Measurements from ENCODE around the gene GNB5. TPM values are rescaled to one million over a fixed set of nuclear protein-coding genes. Genes with fewer than 3 reads are reported as not detected.

GNB5 gene
- total RNA-seq, 1 experiment from 2014 or later: 48.8 TPM

- no peaks in the 10 kb centered on the region for H3K9me3 Mint-ChIP-seq (ENCODE audit: low read depth, unreplicated experiment)
- peaks cover 10% of the 10 kb centered on the region for H3K36me3 Mint-ChIP-seq (ENCODE audit: insufficient read depth, unreplicated experiment)
- intact Hi-C loops (cut with micrococcal nuclease; ENCODE audit: unreplicated experiment): loop anchor here (1.0 to 2.0 kb wide), 2 partner anchors 158 to 358 kb away; no protein-coding TSS in a partner anchor
- no TSS peak for BruUV-seq (replicated peaks)
- H3K27ac Mint-ChIP-seq (ENCODE audit: unreplicated experiment): no peak overlapping the region
- no peak for DNase-seq
- no peak for TF ChIP-seq CTCF (IDR thresholded peaks at IDR 0.05; ENCODE audit: unreplicated experiment)
- no peak overlapping the region for H3K4me3 Mint-ChIP-seq (ENCODE audit: low read depth, unreplicated experiment)
- no peaks in the 10 kb centered on the region for H3K27me3 Mint-ChIP-seq (ENCODE audit: unreplicated experiment)
- CTCF ChIA-PET: interaction anchor here (0.6 to 1.0 kb wide), 2 partner anchors 118 to 159 kb away, joined by 4 to 5 read pairs; no protein-coding TSS in a partner anchor
- H3K4me1 Mint-ChIP-seq (ENCODE audit: low read depth, unreplicated experiment): peaks cover 13% of the 10 kb centered on the region
Observed at GRCh38 chr15:52140646-52141045, 50.5 kb downstream of the GNB5 start.

DNA sequence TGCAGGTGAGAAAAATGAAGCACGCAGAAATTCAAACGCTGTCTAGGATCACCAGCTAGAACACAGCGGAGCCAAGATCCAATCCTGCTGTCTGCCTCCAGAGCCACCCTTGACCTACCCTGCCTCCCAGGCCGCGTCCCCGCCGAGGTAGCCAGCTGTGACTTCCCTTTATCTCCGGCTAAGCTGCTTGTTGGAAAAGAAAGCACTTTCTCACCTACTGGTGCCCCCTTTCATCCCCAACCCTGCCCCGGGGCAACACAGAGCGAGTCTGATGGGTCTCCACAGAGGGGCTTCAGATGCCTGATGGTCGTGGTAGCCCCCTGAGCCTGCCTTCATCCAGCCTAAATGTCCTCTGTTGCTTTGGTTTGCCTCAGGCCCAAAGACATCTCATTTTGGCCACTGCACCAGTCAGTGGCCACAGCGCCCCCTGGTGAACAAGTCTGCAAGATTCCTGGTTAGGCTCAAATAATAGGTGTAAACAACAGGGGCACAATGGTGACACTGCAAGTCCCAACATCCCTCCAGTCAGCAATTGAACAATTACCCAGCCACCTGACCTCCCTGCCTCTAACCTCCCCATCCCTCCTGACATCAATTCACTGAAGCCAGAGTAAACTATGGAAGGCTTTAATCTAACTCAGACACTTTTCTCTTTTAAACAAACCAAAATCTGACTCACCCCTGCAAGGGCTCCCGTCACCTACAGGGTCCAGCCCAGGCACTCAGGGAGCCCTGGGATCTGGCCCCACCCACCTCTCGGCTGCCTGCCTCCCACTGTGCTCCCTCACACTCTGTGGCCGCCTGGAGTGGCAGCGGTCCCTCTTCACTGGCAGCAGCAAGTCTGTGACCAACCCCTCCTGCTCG, 51.4 kb downstream of the GNB5 start:
- H3K36me3 Mint-ChIP-seq (ENCODE audit: insufficient read depth, unreplicated experiment): peaks cover 10% of the 10 kb centered on the region
- peak; percentile 75 for TF ChIP-seq CTCF (IDR thresholded peaks at IDR 0.05; ENCODE audit: unreplicated experiment)
- intact Hi-C loops (cut with micrococcal nuclease; ENCODE audit: unreplicated experiment): loop anchor here (1.0 to 2.0 kb wide), 2 partner anchors 158 to 357 kb away; no protein-coding TSS in a partner anchor
- H3K4me1 Mint-ChIP-seq (ENCODE audit: low read depth, unreplicated experiment): peaks cover 16% of the 10 kb centered on the region
- no peaks in the 10 kb centered on the region for H3K27me3 Mint-ChIP-seq (ENCODE audit: unreplicated experiment)
- no peaks in the 10 kb centered on the region for H3K9me3 Mint-ChIP-seq (ENCODE audit: low read depth, unreplicated experiment)
- CTCF ChIA-PET: interaction anchor here (1.0 kb wide), 1 partner anchor 158 kb away, joined by 5 read pairs; no protein-coding TSS in a partner anchor
- BruUV-seq (replicated peaks): no TSS peak
- no peak overlapping the region for H3K4me3 Mint-ChIP-seq (ENCODE audit: low read depth, unreplicated experiment)
- H3K27ac Mint-ChIP-seq (ENCODE audit: unreplicated experiment): no peak overlapping the region
- DNase-seq: peak; percentile 76

DNA sequence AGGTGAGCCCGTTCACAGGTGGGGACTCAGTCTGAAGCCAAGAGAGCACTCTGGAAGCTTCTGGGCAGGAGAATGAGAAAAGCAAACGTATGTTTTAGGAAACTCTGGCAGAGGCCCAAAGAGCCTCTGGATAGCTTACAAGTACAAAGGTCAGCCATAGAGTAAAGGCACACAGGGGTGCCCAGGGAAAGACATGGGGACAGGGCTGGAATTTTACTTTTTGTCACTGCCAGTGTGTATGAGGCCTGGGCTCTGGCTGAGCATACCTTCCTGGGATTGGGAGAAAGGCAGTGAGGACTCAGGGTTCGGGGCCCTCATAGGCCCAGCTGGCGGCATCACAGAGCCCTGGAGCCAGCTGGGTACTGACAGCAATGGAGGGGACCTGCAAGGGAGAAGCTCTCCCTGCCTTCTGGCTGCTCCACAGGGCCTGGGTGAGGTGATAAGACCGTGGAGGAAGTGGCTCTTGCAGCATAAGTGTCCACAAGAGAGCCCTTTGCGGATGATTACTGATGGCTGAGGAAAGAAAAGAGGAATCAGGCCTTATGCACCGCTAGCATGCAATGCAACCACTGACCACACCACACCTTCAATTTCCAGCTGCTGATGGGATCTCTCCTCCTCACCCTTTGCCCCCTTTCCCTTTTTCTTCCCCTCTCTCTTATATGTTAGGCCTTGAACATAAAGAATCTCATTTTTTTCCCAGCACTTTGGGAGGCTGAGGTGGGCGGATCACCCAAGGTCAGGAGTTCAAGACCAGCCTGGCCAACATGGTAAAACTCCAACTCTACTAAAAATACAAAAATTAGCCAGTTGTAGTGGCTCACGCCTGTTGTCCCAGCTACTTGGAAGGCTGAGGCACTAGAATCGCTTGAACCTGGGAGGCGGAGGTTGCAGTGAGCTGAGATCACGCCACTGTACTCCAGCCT, 53.5 kb downstream of the GNB5 start:
- no peak overlapping the region for H3K4me3 Mint-ChIP-seq (ENCODE audit: low read depth, unreplicated experiment)
- peaks cover 25% of the 10 kb centered on the region for H3K36me3 Mint-ChIP-seq (ENCODE audit: insufficient read depth, unreplicated experiment)
- no peaks in the 10 kb centered on the region for H3K9me3 Mint-ChIP-seq (ENCODE audit: low read depth, unreplicated experiment)
- CTCF ChIA-PET: interaction anchor here (0.6 to 0.7 kb wide), 2 partner anchors 87 to 465 kb away, joined by 4 to 6 read pairs; no protein-coding TSS in a partner anchor
- intact Hi-C loops (cut with micrococcal nuclease; ENCODE audit: unreplicated experiment): no loop called here
- peak overlapping the region; percentile 22 for H3K27ac Mint-ChIP-seq (ENCODE audit: unreplicated experiment)
- H3K4me1 Mint-ChIP-seq (ENCODE audit: low read depth, unreplicated experiment): peaks cover 31% of the 10 kb centered on the region
- DNase-seq: no peak
- BruUV-seq (replicated peaks): no TSS peak
- no peaks in the 10 kb centered on the region for H3K27me3 Mint-ChIP-seq (ENCODE audit: unreplicated experiment)
- TF ChIP-seq CTCF (IDR thresholded peaks at IDR 0.05; ENCODE audit: unreplicated experiment): no peak

DNA sequence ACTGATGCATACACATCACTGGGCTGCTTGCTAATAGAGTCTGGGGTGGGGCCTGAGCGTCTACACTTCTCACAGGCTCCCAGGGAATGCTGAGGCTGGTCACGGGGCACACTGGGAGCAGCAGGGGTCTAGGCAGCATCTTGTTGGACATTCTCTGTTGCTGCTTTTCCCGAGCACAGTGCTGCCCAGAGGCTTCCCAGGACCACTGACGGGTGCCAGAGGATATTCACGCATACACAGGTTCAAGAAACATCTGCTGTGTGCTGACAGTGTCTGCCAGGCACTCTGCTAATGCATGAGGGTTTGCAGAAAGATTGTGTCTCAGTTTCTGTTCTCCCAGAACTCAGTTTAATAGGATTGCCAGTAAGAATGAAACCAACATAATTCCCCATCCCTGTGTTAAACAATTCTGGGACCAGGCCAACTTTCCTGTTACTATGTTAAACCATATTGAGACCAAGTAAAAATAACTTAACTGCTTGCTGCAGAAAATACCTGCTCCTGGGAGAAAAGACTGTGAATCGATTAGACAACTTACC, 54.7 kb downstream of the GNB5 start:
- Mint-ChIP-seq H3K4me1 (ENCODE audit: low read depth, unreplicated experiment) (peaks cover 31% of the 10 kb centered on the region), H3K4me3 (ENCODE audit: low read depth, unreplicated experiment) (no peak overlapping the region), H3K9me3 (ENCODE audit: low read depth, unreplicated experiment) (no peaks in the 10 kb centered on the region), H3K36me3 (ENCODE audit: insufficient read depth, unreplicated experiment) (peaks cover 25% of the 10 kb centered on the region), H3K27ac (ENCODE audit: unreplicated experiment) (no peak overlapping the region), H3K27me3 (ENCODE audit: unreplicated experiment) (no peaks in the 10 kb centered on the region)
- DNase-seq: no peak
- BruUV-seq (replicated peaks): no TSS peak
- intact Hi-C loops (cut with micrococcal nuclease; ENCODE audit: unreplicated experiment): no loop called here
- CTCF ChIA-PET: no interaction called here
- no peak for TF ChIP-seq CTCF (IDR thresholded peaks at IDR 0.05; ENCODE audit: unreplicated experiment)

All from Calu3 (cell line).